H1 (cell line): ENCODE measurements around the gene NOS1AP.
A peak's percentile ranks its signal among the peaks of the same experiment; 100 is the strongest.

Source experiments
- BCL11A ChIP-seq, 2 experiments: IDR thresholded peaks; one replicate each; pipeline ENCODE4 v1.6.1; 2011; ENCODE audit warnings: low read depth in 2 of 2, low read length in 2 of 2, mild to moderate bottlenecking in 2 of 2
- CTCF ChIP-seq, 3 experiments: IDR thresholded peaks; 1 replicate in 2 of 3; 2 replicates in 1 of 3; pipeline versions ENCODE4 v1.5.1 to v1.6.1; 2011; ENCODE audit warnings: low read length in 3 of 3, mild to moderate bottlenecking in 3 of 3, inconsistent platforms in 2 of 3, low read depth in 1 of 3, moderate library complexity in 1 of 3; ENCODE audit not compliant: insufficient read depth in 1 of 3; ENCODE audit errors: control extremely low read depth in 1 of 3
- EGR1 ChIP-seq: IDR thresholded peaks from 2 replicates; pipeline ENCODE4 v1.6.1; 2011; ENCODE audit warnings: low read depth, low read length, borderline replicate concordance
- EP300 ChIP-seq, 2 experiments: IDR thresholded peaks; 1 replicate in 1 of 2; 2 replicates in 1 of 2; pipeline ENCODE4 v1.6.1; 2011 to 2012; ENCODE audit warnings: low read depth in 2 of 2, low read length in 2 of 2, mild to moderate bottlenecking in 2 of 2, borderline replicate concordance in 1 of 2, inconsistent platforms in 1 of 2, moderate library complexity in 1 of 2
- EZH2 ChIP-seq: fragments of 200-600 bp; sonication (generic); IDR thresholded peaks from 2 replicates; pipeline ENCODE4 v1.7.1; 2012; ENCODE audit warnings: low read depth, mild to moderate bottlenecking, moderate library complexity, low read length, inconsistent platforms; ENCODE audit not compliant: severe bottlenecking
- GABPA ChIP-seq: IDR thresholded peaks from 2 replicates; pipeline ENCODE4 v1.6.1; 2011; ENCODE audit warnings: mild to moderate bottlenecking, low read length, moderate library complexity, borderline replicate concordance; ENCODE audit not compliant: insufficient read depth
- JUND ChIP-seq: IDR thresholded peaks from 2 replicates; pipeline ENCODE4 v1.6.1; 2011; ENCODE audit warnings: mild to moderate bottlenecking, improper control_type of control experiment, low read length
- POLR2A ChIP-seq, 2 experiments: IDR thresholded peaks; 1 replicate in 1 of 2; 2 replicates in 1 of 2; pipeline ENCODE4 v1.6.1; 2011; ENCODE audit warnings: low read depth in 2 of 2, low read length in 2 of 2, mild to moderate bottlenecking in 2 of 2; ENCODE audit errors: control extremely low read depth in 1 of 2
- RAD21 ChIP-seq, 2 experiments: IDR thresholded peaks in 1 of 2; conservative IDR thresholded peaks in 1 of 2; 2 replicates each; pipeline ENCODE4 v1.6.1; 2011; ENCODE audit warnings: low read depth in 2 of 2, low read length in 2 of 2, improper control_type of control experiment in 1 of 2, inconsistent platforms in 1 of 2, mild to moderate bottlenecking in 1 of 2, moderate library complexity in 1 of 2
- RBBP5 ChIP-seq: IDR thresholded peaks from 2 replicates; pipeline ENCODE4 v1.7.1; 2012; ENCODE audit warnings: low read depth, mild to moderate bottlenecking, inconsistent platforms, low read length, moderate library complexity, borderline replicate concordance
- ZNF274 ChIP-seq: IDR thresholded peaks from 2 replicates; pipeline ENCODE4 v1.7.0; 2012; ENCODE audit warnings: low read length, borderline replicate concordance; ENCODE audit errors: extremely low read depth

GRCh38 chr1:162069334-162070093 is at the start of gene NOS1AP:
- TF ChIP-seq JUND (no peak), ZNF274 (no peak), EP300 (IDR thresholded peaks at IDR 0.05; ENCODE audit: borderline replicate concordance in 1 of 2, low read depth in 2 of 2, low read length in 2 of 2) (no peak), EZH2 (no peak), CTCF (IDR thresholded peaks at IDR 0.05; ENCODE audit: control extremely low read depth in 1 of 3, insufficient read depth in 1 of 3, low read depth in 1 of 3, low read length in 3 of 3) (no peak), RAD21 (IDR thresholded peaks at IDR 0.05 in 1 of 2, conservative IDR thresholded peaks at IDR 0.05 in 1 of 2; ENCODE audit: low read depth in 2 of 2, low read length in 2 of 2) (no peak; a peak in 1 of 4 replicates), RBBP5 (0 out of 2 replicates have a peak, but pooled peaks have one; percentile 84), EGR1 (peak; percentile 98), GABPA (no peak), POLR2A (IDR thresholded peaks at IDR 0.05; ENCODE audit: control extremely low read depth in 1 of 2, low read depth in 2 of 2, low read length in 2 of 2) (no peak; a peak in 1 of 3 replicates), BCL11A (IDR thresholded peaks at IDR 0.05; ENCODE audit: low read depth in 2 of 2, low read length in 2 of 2) (no peak)
